ENCODE data around the gene BCR. TPM values are rescaled to one million over a fixed set of nuclear protein-coding genes. Genes with fewer than 3 reads are reported as not detected.

Gene BCR
- total and polyA plus RNA-seq, 10 donors: 15.2 to 64.8 (median 50.7) TPM

GRCh38 chr22:23168391-23169042 lies 11.8 kb upstream of the BCR start:
- no peak for DNase-seq
- peaks cover 0 to 6% (median 0%) of the 10 kb centered on the region in 6 donors for H3K4me1 ChIP-seq
- intact Hi-C loops (cut with DNase I; ENCODE audit: low total_unique reads): no loop called here
- TF ChIP-seq POLR2AphosphoS5 (IDR thresholded peaks at IDR 0.05) (no peak), CTCF (IDR thresholded peaks at IDR 0.05 in 8 of 11, conservative IDR thresholded peaks at IDR 0.05 in 3 of 11) (no peak), POLR2A (IDR thresholded peaks at IDR 0.05) (no peak)
- H3K27me3 ChIP-seq (replicated peaks in 1 of 7): no peaks in the 10 kb centered on the region
- H3K36me3 ChIP-seq: no peaks in the 10 kb centered on the region
- WGBS, 5 donors: 84 to 100% (median 92%) methylated on average over 4 to 9 of the region's 9 CpGs
- H3K4me3 ChIP-seq: no peak overlapping the region
- H3K9me3 ChIP-seq: no peaks in the 10 kb centered on the region
- no peak overlapping the region for H3K27ac ChIP-seq

- no peak overlapping the region for H3K27ac ChIP-seq
- intact Hi-C loops (cut with DNase I; ENCODE audit: low total_unique reads): no loop called here
- TF ChIP-seq CTCF (IDR thresholded peaks at IDR 0.05 in 8 of 11, conservative IDR thresholded peaks at IDR 0.05 in 3 of 11): no peak
- TF ChIP-seq POLR2A (IDR thresholded peaks at IDR 0.05): no peak
- no peak for TF ChIP-seq POLR2AphosphoS5 (IDR thresholded peaks at IDR 0.05)
- peaks cover 0 to 4% (median 0%) of the 10 kb centered on the region in 6 donors for H3K4me1 ChIP-seq
- DNase-seq: no peak
- 64 to 96% (median 94%) methylated on average over 3 to 4 of the region's 4 CpGs for WGBS, 5 donors
- no peaks in the 10 kb centered on the region for H3K9me3 ChIP-seq
- no peak overlapping the region for H3K4me3 ChIP-seq
- H3K36me3 ChIP-seq: no peaks in the 10 kb centered on the region
- no peaks in the 10 kb centered on the region for H3K27me3 ChIP-seq (replicated peaks in 1 of 7)
These were observed 11.3 kb upstream of the BCR start for GRCh38 chr22:23169043-23169406.

GRCh38 chr22:23175817-23176644 lies 4.3 kb upstream of the BCR start:
- Histone ChIP-seq H3K36me3 (no peaks in the 10 kb centered on the region), H3K27me3 (replicated peaks in 1 of 7) (no peaks in the 10 kb centered on the region), H3K4me3 (no peak overlapping the region), H3K4me1 (peaks cover 16 to 48% (median 27%) of the 10 kb centered on the region in 6 donors), H3K9me3 (peaks cover 0 to 17% (median 13%) of the 10 kb centered on the region in 8 donors), H3K27ac (peak overlapping the region in 2 of 8 donors; percentile 46 to 52)
- intact Hi-C loops (cut with DNase I; ENCODE audit: low total_unique reads): no loop called here
- no peak for DNase-seq
- WGBS, 5 donors: 90 to 92% (median 91%) methylated on average over 10 of the region's 10 CpGs
- TF ChIP-seq POLR2AphosphoS5 (IDR thresholded peaks at IDR 0.05) (no peak), CTCF (IDR thresholded peaks at IDR 0.05 in 8 of 11, conservative IDR thresholded peaks at IDR 0.05 in 3 of 11) (no peak), POLR2A (IDR thresholded peaks at IDR 0.05) (no peak)

- WGBS, 5 donors: 74 to 93% (median 83%) methylated on average over 9 of the region's 9 CpGs
- TF ChIP-seq POLR2A (IDR thresholded peaks at IDR 0.05) (no peak), POLR2AphosphoS5 (IDR thresholded peaks at IDR 0.05) (no peak), CTCF (IDR thresholded peaks at IDR 0.05 in 8 of 11, conservative IDR thresholded peaks at IDR 0.05 in 3 of 11) (no peak)
- Histone ChIP-seq H3K4me1 (peaks cover 19 to 52% (median 31%) of the 10 kb centered on the region in 6 donors), H3K4me3 (no peak overlapping the region), H3K27me3 (replicated peaks in 1 of 7) (no peaks in the 10 kb centered on the region), H3K36me3 (no peaks in the 10 kb centered on the region), H3K27ac (peak overlapping the region in 2 of 8 donors; percentile 46 to 52), H3K9me3 (peaks cover 0 to 17% (median 13%) of the 10 kb centered on the region in 8 donors)
- DNase-seq: no peak
- intact Hi-C loops (cut with DNase I; ENCODE audit: low total_unique reads): no loop called here
These were observed 3.7 kb upstream of the BCR start for GRCh38 chr22:23176645-23177027.
